DND-41 (cell line): ENCODE data around the gene CD82.

Source experiments
- ATAC-seq: fragments of 200-7000 bp; cut with Tn5 transposase; 3 replicates; pipeline ENCODE4 v1.9.1; 2021; ENCODE audit warnings: low read depth; ENCODE audit not compliant: insufficient read depth
- DNase-seq: peaks from one replicate; pipeline ENCODE4 v3.0.0-alpha.2; 2020
- H2AFZ ChIP-seq: 2 replicates; pipeline ENCODE4 v1.6.0; 2012; ENCODE audit warnings: low read depth, low read length
- H3K27ac ChIP-seq: 2 replicates; pipeline ENCODE4 v1.5.1; 2012; ENCODE audit warnings: low read length, inconsistent platforms
- H3K27me3 ChIP-seq: fragments of 200-600 bp; sonication (generic); 2 replicates; pipeline ENCODE4 v1.6.0; 2012; ENCODE audit warnings: low read length, mild to moderate bottlenecking, inconsistent platforms; ENCODE audit not compliant: insufficient read depth, poor library complexity
- H3K36me3 ChIP-seq: 2 replicates; pipeline ENCODE4 v1.5.1; 2012; ENCODE audit warnings: low read length, inconsistent platforms; ENCODE audit not compliant: insufficient read depth
- H3K4me1 ChIP-seq: 2 replicates; pipeline ENCODE4 v1.5.1; 2012; ENCODE audit warnings: mild to moderate bottlenecking, low read length; ENCODE audit not compliant: insufficient read depth
- H3K4me2 ChIP-seq: 2 replicates; pipeline ENCODE4 v1.6.0; 2012; ENCODE audit warnings: mild to moderate bottlenecking, moderate library complexity, low read length, inconsistent platforms; ENCODE audit not compliant: insufficient read depth
- H3K4me3 ChIP-seq, 2 experiments: fragments of 200-600 bp in 1 of 2; shearing (Covaris generic) in 1 of 2; 2 replicates each; pipeline ENCODE4 v1.5.1; 2012 to 2016; ENCODE audit warnings: inconsistent platforms in 2 of 2, low read length in 2 of 2, mild to moderate bottlenecking in 2 of 2, low read depth in 1 of 2, moderate library complexity in 1 of 2
- H3K79me2 ChIP-seq: 2 replicates; pipeline ENCODE4 v1.6.0; 2012; ENCODE audit warnings: low read length, inconsistent platforms; ENCODE audit not compliant: insufficient read depth
- H3K9ac ChIP-seq: 2 replicates; pipeline ENCODE4 v1.6.0; 2012; ENCODE audit warnings: low read depth, mild to moderate bottlenecking, inconsistent platforms, low read length, moderate library complexity
- H3K9me3 ChIP-seq: 2 replicates; pipeline ENCODE4 v1.5.1; 2012; ENCODE audit warnings: low read length, moderate library complexity, mild to moderate bottlenecking, inconsistent platforms; ENCODE audit not compliant: insufficient read depth, severe bottlenecking
- H4K20me1 ChIP-seq: 2 replicates; pipeline ENCODE4 v1.6.0; 2012; ENCODE audit warnings: low read length; ENCODE audit not compliant: insufficient read depth
- EZH2 ChIP-seq: IDR thresholded peaks from 3 replicates; pipeline ENCODE4 v1.6.1; 2012; ENCODE audit warnings: borderline replicate concordance, low read depth, mild to moderate bottlenecking, moderate library complexity, low read length, inconsistent platforms; ENCODE audit not compliant: severe bottlenecking
- TF ChIP-seq, protein P1 (sequence below): IDR thresholded peaks from 2 replicates; pipeline ENCODE4 v1.5.1; 2012; ENCODE audit warnings: borderline replicate concordance, low read length, moderate library complexity, mild to moderate bottlenecking; ENCODE audit not compliant: poor library complexity, severe bottlenecking; ENCODE audit errors: extremely low read depth

Gene CD82

DNA sequence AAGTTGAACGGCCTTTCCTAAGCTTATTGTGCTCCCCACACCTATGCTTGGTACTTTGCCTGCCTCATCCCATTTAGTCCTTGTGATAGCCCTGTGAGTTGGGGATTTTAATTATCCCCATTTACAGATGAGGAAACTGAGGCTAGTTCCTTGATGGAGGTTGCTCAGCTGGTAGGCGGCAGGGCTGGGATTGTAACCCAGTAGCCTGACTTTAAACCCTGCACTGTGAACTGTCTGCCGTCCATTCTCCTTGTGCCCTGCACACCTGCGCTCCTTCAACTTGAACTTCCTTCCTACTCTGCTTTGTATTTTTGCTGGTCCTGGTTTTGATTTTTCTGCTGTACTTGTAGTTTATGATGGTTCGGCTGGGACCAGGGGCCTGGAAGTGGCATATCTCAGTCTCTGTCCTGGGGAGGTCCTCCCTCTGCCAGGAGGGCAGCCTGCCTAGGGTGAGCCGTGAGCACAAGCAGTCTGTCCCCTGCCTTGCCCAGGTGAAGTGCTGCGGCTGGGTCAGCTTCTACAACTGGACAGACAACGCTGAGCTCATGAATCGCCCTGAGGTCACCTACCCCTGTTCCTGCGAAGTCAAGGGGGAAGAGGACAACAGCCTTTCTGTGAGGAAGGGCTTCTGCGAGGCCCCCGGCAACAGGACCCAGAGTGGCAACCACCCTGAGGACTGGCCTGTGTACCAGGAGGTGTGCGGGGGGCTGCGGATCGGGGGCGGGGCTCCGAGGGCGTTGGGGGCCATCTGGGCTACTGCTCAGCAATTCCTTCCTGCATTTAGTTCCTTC, 52.4 kb downstream of the CD82 start:
- Histone ChIP-seq H3K9ac (no peak overlapping the region), H3K4me1 (no peaks in the 10 kb centered on the region), H3K27me3 (no peaks in the 10 kb centered on the region), H2AFZ (no peak overlapping the region), H3K79me2 (no peaks in the 10 kb centered on the region), H3K9me3 (no peaks in the 10 kb centered on the region), H3K4me2 (no peak overlapping the region), H4K20me1 (peaks cover 20% of the 10 kb centered on the region), H3K36me3 (peaks cover 76% of the 10 kb centered on the region), H3K4me3 (no peak overlapping the region), H3K27ac (no peak overlapping the region)
- TF ChIP-seq, protein P1, sequence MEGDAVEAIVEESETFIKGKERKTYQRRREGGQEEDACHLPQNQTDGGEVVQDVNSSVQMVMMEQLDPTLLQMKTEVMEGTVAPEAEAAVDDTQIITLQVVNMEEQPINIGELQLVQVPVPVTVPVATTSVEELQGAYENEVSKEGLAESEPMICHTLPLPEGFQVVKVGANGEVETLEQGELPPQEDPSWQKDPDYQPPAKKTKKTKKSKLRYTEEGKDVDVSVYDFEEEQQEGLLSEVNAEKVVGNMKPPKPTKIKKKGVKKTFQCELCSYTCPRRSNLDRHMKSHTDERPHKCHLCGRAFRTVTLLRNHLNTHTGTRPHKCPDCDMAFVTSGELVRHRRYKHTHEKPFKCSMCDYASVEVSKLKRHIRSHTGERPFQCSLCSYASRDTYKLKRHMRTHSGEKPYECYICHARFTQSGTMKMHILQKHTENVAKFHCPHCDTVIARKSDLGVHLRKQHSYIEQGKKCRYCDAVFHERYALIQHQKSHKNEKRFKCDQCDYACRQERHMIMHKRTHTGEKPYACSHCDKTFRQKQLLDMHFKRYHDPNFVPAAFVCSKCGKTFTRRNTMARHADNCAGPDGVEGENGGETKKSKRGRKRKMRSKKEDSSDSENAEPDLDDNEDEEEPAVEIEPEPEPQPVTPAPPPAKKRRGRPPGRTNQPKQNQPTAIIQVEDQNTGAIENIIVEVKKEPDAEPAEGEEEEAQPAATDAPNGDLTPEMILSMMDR = no peak
- TF ChIP-seq EZH2 = no peak
- DNase-seq (no peak), ATAC-seq (no peak)

DNA sequence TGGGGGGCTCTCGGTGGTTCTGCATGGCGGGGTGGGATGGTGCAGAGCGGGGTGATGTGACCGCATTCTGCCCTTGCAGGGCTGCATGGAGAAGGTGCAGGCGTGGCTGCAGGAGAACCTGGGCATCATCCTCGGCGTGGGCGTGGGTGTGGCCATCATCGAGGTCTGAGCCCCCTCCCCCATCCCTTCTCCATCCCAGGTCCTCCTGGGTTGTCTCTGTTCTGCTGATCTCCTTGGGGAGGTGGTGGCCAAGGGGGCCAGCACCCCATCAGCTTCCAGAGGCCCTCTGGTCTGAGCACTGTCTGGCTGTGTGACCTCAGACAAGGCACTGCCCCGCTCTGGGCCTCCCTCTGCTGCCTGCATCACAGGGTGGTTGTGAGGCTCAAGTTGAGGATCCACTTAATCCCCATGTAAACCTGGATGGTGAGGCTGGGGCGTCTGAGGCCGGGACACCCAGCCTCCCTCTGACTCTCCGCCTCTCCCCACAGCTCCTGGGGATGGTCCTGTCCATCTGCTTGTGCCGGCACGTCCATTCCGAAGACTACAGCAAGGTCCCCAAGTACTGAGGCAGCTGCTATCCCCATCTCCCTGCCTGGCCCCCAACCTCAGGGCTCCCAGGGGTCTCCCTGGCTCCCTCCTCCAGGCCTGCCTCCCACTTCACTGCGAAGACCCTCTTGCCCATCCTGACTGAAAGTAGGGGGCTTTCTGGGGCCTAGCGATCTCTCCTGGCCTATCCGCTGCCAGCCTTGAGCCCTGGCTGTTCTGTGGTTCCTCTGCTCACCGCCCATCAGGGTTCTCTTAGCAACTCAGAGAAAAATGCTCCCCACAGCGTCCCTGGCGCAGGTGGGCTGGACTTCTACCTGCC, 53.3 kb downstream of the CD82 start:
- no peak for TF ChIP-seq EZH2
- TF ChIP-seq, protein P1 = no peak
- H2AFZ ChIP-seq = no peak overlapping the region
- H3K27me3 ChIP-seq = no peaks in the 10 kb centered on the region
- ATAC-seq (no peak), DNase-seq (no peak)
- peaks cover 67% of the 10 kb centered on the region for H3K36me3 ChIP-seq
- H3K27ac ChIP-seq = no peak overlapping the region
- H4K20me1 ChIP-seq = peaks cover 18% of the 10 kb centered on the region
- H3K4me3 ChIP-seq = no peak overlapping the region
- H3K79me2 ChIP-seq = no peaks in the 10 kb centered on the region
- H3K4me1 ChIP-seq = no peaks in the 10 kb centered on the region
- no peak overlapping the region for H3K9ac ChIP-seq
- no peaks in the 10 kb centered on the region for H3K9me3 ChIP-seq
- no peak overlapping the region for H3K4me2 ChIP-seq

DNA sequence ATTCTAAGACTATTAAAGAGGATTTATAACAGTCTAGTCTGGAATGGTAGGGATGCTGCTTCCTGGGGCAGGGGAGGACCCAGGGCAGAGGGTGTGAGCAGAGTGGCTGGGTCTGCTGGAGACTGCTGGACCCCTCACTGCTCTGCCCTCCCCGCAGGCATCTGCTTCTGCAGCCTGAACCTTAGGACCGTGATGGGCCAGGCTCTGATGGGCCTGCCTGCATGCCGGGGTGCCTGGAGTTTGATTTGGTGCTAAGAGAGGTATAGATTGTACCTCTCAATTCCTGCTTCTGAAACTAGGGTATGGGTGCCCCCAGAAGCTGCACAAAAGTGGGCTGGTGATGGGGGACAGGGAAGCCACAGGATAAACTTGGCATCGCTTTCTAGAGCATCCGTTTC, 54.9 kb downstream of the CD82 start:
- H4K20me1 ChIP-seq = peaks cover 12% of the 10 kb centered on the region
- H3K27me3 ChIP-seq = no peaks in the 10 kb centered on the region
- no peaks in the 10 kb centered on the region for H3K4me1 ChIP-seq
- no peak for TF ChIP-seq EZH2
- TF ChIP-seq, protein P1 = no peak
- H3K4me3 ChIP-seq = no peak overlapping the region
- DNase-seq = no peak
- no peak for ATAC-seq
- H3K4me2 ChIP-seq = no peak overlapping the region
- H3K79me2 ChIP-seq = no peaks in the 10 kb centered on the region
- H2AFZ ChIP-seq = no peak overlapping the region
- no peak overlapping the region for H3K27ac ChIP-seq
- no peak overlapping the region for H3K9ac ChIP-seq
- no peaks in the 10 kb centered on the region for H3K9me3 ChIP-seq
- peaks cover 51% of the 10 kb centered on the region for H3K36me3 ChIP-seq
